BJ (cell line): Measurements from ENCODE around the gene SLC9A8. TPM values are rescaled to one million over a fixed set of nuclear protein-coding genes. Genes with fewer than 3 reads are reported as not detected.

ENCODE experiments used
- CTCF ChIA-PET: fragments of 350-600 bp; formaldehyde crosslinking; extraction: SDS; loops from one replicate; lab custom pipeline; 2021; ENCODE audit warnings: antibody characterized with exemption, inconsistent platforms; lab: Yijun Ruan, JAX
- POLR2A ChIA-PET: fragments of 300-600 bp; sonication (Branson Sonifier 250); formaldehyde crosslinking; extraction: SDS; loops from one replicate; lab custom pipeline; 2021; ENCODE audit warnings: antibody characterized with exemption; lab: Charles Lee
- DNase-seq: peaks from one replicate; pipeline ENCODE4 v3.0.0-alpha.2; 2011; ENCODE audit warnings: low read depth
- H3K27me3 ChIP-seq: 2 replicates; pipeline ENCODE4 v1.6.0; 2011; ENCODE audit warnings: low read length; ENCODE audit not compliant: control insufficient read depth, insufficient read depth
- H3K36me3 ChIP-seq: 2 replicates; pipeline ENCODE4 v1.5.1; 2011; ENCODE audit warnings: low read length; ENCODE audit not compliant: control insufficient read depth, insufficient read depth
- H3K4me3 ChIP-seq: 2 replicates; pipeline ENCODE4 v1.5.1; 2011; ENCODE audit warnings: low read depth, mild to moderate bottlenecking, control low read depth, low read length
- CTCF ChIP-seq: IDR thresholded peaks from 2 replicates; pipeline ENCODE4 v1.5.1; 2011; ENCODE audit warnings: low read depth, mild to moderate bottlenecking, control low read depth, inconsistent platforms, low read length, moderate library complexity; ENCODE audit not compliant: insufficient read depth
- polyA plus RNA-seq: library from polyadenylated mRNA; depleted of rRNA; stranded (reverse); fragments of >200 nt; gene quantifications from 2 replicates; pipeline ENCODE4 v1.2.3, GENCODE V29; 2011

The SLC9A8 gene
- polyA plus RNA-seq, 1 experiment: 3.3 TPM

GRCh38 chr20:49901588-49901987 is 89.0 kb downstream of the SLC9A8 start:
- CTCF ChIA-PET: interaction anchor here (1.2 to 2.9 kb wide), 3 partner anchors 9 to 13 kb away, joined by 3 to 24 read pairs (median 5); partner anchors contain the start of gene SPATA2
- Histone ChIP-seq H3K36me3 (peaks cover 16% of the 10 kb centered on the region), H3K27me3 (no peaks in the 10 kb centered on the region), H3K4me3 (no peak overlapping the region)
- TF ChIP-seq CTCF: no peak
- no peak for DNase-seq
- POLR2A ChIA-PET: no interaction called here

GRCh38 chr20:49904440-49905214 is 92.0 kb downstream of the SLC9A8 start:
- ChIA-PET POLR2A (no interaction called here), CTCF (interaction anchor here (0.9 to 1.4 kb wide), 3 partner anchors 16 to 570 kb away, joined by 3 to 4 read pairs (median 3); no protein-coding TSS in a partner anchor)
- Histone ChIP-seq H3K4me3 (no peak overlapping the region), H3K27me3 (no peaks in the 10 kb centered on the region), H3K36me3 (peaks cover 31% of the 10 kb centered on the region)
- TF ChIP-seq CTCF: no peak
- DNase-seq: no peak

GRCh38 chr20:49905415-49906091 is 92.9 kb downstream of the SLC9A8 start:
- no peak for TF ChIP-seq CTCF
- Histone ChIP-seq H3K4me3 (no peak overlapping the region), H3K36me3 (peaks cover 34% of the 10 kb centered on the region), H3K27me3 (no peaks in the 10 kb centered on the region)
- DNase-seq: no peak
- CTCF ChIA-PET: interaction anchor here (1.5 kb wide), 1 partner anchor 294 kb away, joined by 4 read pairs; no protein-coding TSS in a partner anchor
- POLR2A ChIA-PET: no interaction called here

DNA sequence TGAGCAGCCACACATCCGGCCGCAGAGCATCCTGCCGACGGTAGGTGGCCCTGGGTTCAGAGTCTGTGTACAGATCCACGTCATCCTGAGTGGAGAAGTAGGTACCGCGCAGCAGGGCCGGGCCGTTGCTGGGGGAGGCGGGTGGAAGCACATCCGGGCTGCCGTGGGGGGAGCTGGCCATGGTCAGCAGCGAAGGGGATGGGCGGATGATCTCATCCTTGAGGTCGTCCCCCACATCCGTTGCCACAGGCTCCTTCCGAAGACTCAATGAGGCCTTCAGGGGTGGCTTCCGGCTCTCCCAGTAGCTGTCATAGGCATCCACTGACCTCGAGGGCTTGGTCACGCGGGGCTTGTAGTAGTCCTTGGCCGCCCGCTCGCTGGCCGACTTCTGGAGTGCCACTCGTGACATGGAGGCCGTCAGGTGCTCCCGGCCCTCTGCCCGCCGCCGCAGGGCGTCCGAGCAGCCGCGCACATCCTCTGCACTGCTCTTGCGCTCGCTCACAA is 93.5 kb downstream of the SLC9A8 start:
- CTCF ChIA-PET: interaction anchor here (1.1 to 1.5 kb wide), 2 partner anchors 294 to 297 kb away, joined by 3 to 4 read pairs; no protein-coding TSS in a partner anchor
- no peak for DNase-seq
- H3K4me3 ChIP-seq: no peak overlapping the region
- no peak for TF ChIP-seq CTCF
- POLR2A ChIA-PET: no interaction called here
- H3K27me3 ChIP-seq: no peaks in the 10 kb centered on the region
- H3K36me3 ChIP-seq: peaks cover 36% of the 10 kb centered on the region
